Adipocyte (in vitro differentiated cells): Measurements from ENCODE around the gene TOR4A.

Experiments used
- DNase-seq: peaks from one replicate; pipeline ENCODE4 v3.0.0-alpha.2; 2015; ENCODE audit warnings: low read depth
- H3K27me3 ChIP-seq: replicated peaks from 2 replicates; pipeline ENCODE4 v1.7.0; 2013; ENCODE audit warnings: mild to moderate bottlenecking, low read length, moderate library complexity; ENCODE audit not compliant: control insufficient read depth, insufficient read depth
- H3K36me3 ChIP-seq: 2 replicates; pipeline ENCODE4 v1.7.0; 2013; ENCODE audit warnings: low read length, mild to moderate bottlenecking, moderate library complexity; ENCODE audit not compliant: control insufficient read depth, insufficient read depth, severe bottlenecking
- H3K4me1 ChIP-seq: 2 replicates; pipeline ENCODE4 v1.7.0; 2013; ENCODE audit warnings: mild to moderate bottlenecking, low read length, moderate library complexity; ENCODE audit not compliant: control insufficient read depth, insufficient read depth
- H3K4me3 ChIP-seq: 2 replicates; pipeline ENCODE4 v1.7.0; 2013; ENCODE audit warnings: mild to moderate bottlenecking, low read length, moderate library complexity
- H3K9ac ChIP-seq: 2 replicates; pipeline ENCODE4 v1.7.0; 2013; ENCODE audit warnings: mild to moderate bottlenecking, low read length, moderate library complexity
- H3K9me3 ChIP-seq: 2 replicates; pipeline ENCODE4 v1.7.0; 2013; ENCODE audit warnings: mild to moderate bottlenecking, low read length, moderate library complexity; ENCODE audit not compliant: control insufficient read depth

Gene TOR4A

DNA sequence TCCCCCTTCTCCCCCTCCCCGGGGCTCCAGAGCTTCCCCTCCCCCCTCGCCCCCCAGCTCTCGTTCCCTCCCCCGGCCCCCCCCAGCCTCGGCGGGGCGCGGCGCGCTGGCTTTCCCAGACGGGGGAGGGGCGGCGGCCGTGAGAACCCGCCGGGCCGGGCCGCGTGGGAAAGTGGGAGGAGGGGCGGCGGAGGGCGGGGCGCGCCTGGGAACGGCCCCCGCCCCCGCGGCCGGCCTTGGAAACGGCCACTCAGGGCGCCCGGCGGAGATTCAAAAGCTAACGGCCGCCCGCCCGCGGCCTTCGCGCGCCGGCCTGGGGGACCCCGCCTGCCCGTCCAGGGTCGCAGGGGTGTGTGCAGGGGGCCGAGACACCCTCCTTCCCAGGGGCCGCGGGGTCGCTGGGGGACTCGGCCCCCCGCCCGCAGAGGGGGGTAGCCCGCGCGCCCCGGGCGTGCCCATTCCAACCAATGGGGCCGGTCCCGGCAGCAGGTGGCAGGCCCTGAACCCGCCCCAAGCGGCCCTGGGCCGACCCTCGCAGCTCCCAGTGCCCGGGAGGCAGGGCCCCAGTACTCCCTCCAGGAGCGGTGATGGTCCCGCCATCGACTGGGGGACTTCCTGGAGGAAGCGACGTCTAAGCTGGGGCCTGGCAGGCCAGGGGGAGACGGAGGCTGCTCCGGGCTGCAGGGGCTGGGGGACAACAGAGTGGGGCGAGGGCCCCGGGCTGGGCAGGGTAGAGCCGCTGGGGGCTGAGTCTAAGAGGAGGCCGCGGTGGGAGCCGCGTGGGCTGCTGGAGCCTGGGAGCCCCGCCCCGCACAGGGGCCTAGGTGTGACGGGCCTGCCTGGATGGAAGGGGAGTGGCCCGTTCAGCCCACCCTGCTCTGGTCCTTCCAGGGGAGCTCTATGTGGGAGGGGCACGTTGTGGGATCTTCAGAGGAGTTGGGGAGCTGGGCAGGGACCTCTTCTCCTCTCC, 38.8 kb downstream of the TOR4A start:
- no peak overlapping the region for H3K9ac ChIP-seq
- H3K27me3 ChIP-seq: peaks cover 12% of the 10 kb centered on the region
- peaks cover 4% of the 10 kb centered on the region for H3K4me1 ChIP-seq
- peak; percentile 55 for DNase-seq
- no peak overlapping the region for H3K4me3 ChIP-seq
- H3K9me3 ChIP-seq: no peaks in the 10 kb centered on the region
- no peaks in the 10 kb centered on the region for H3K36me3 ChIP-seq

DNA sequence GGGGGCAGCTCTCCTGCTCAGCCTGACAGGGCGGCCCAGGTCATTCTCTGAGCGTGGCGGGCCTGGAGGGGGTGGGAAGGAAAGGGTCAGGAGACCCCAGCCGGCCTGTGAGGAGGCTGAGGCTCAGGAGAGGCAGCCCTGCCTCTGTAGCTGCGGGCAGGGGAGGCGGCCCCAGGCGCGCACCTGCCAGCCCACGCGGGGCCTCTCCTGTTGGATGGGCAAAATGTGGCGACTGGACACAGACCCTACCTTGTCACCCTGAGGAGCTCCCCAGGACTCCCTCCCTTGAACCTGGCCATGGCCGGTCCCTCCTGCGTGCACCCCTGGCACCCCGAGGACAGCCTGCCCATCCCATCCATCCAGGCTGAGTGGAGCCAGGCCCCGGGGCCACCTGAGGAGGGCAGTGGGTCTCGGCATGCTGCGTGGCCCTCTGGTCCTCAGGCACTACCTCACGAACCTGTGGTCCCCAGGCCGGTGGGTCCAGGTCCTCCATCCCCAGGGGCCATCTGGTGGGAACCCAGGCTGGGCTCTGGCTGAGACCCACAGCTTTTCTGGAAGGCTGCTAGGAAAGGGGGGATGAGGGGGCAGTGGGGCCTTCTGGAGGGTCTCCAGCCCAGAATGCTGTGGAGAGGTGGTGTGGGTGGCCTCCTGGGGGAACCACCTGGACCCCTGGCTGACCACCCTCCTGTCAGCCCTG, 39.6 kb downstream of the TOR4A start:
- Histone ChIP-seq H3K27me3 (peaks cover 12% of the 10 kb centered on the region), H3K4me1 (peaks cover 4% of the 10 kb centered on the region), H3K9me3 (no peaks in the 10 kb centered on the region), H3K4me3 (no peak overlapping the region), H3K9ac (no peak overlapping the region), H3K36me3 (no peaks in the 10 kb centered on the region)
- no peak for DNase-seq

DNA sequence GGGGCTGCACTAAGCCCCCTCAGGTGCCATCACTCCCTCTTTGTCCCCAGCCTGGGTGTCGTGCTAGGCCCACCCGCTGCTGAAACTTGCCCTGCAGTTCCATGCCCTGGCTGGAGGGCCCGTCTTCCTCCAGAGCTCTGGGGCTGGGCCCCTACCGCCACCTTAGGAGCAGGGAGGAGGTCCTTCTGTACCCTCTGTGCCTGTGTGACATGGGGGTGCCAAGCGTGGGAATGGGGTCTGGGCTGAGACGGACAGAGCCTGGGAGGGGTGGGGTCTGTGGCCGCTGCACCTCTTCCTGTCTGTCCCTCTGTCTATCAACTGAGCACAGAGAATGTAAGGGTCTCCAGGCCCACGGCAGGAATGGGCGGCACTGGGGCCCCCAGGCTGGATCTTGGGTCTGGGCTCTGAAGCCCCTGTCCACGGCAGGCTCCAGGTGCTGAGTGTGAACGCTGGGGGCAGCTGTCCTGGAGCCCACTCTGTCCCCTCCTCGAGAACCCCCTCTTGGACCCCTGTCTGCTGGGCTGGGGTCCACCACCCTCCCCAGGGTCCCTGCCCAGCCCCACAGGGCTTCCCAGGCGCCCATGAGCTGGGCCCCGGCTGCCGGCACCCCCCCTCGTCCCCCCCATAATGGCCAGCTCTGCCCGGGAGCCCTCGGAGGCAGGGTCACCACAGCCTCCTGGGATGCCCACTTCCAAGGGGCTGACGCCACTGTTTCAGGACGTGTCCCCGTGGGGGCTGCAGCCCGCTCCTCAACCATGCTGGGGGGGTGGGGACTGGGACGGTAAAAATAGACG, 40.4 kb downstream of the TOR4A start:
- Histone ChIP-seq H3K4me3 (no peak overlapping the region), H3K9ac (no peak overlapping the region), H3K27me3 (peaks cover 12% of the 10 kb centered on the region), H3K9me3 (no peaks in the 10 kb centered on the region), H3K36me3 (no peaks in the 10 kb centered on the region), H3K4me1 (peaks cover 4% of the 10 kb centered on the region)
- no peak for DNase-seq

DNA sequence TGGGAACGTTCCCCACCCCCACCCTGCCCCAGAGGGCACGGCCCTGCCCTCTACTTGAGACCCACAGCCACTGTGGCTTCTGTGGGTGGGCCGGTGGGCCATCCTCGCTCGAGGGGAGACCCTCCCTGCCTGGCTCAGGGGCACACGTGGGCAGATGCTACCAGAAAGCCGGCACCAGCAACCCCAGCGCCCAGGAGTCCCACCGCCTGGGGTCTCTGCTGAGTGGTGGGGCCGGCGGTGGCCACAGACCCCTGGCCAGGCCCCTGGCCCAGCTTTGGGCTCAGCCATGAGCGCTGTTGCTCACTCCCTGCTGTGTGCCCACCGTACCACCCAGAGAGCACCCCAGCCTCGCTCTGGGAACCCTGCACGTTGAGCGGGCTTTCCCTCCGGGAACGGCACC, 41.1 kb downstream of the TOR4A start:
- Histone ChIP-seq H3K36me3 (no peaks in the 10 kb centered on the region), H3K9me3 (no peaks in the 10 kb centered on the region), H3K27me3 (peaks cover 12% of the 10 kb centered on the region), H3K4me1 (peaks cover 4% of the 10 kb centered on the region), H3K9ac (peak overlapping the region; percentile 49), H3K4me3 (no peak overlapping the region)
- DNase-seq: no peak

DNA sequence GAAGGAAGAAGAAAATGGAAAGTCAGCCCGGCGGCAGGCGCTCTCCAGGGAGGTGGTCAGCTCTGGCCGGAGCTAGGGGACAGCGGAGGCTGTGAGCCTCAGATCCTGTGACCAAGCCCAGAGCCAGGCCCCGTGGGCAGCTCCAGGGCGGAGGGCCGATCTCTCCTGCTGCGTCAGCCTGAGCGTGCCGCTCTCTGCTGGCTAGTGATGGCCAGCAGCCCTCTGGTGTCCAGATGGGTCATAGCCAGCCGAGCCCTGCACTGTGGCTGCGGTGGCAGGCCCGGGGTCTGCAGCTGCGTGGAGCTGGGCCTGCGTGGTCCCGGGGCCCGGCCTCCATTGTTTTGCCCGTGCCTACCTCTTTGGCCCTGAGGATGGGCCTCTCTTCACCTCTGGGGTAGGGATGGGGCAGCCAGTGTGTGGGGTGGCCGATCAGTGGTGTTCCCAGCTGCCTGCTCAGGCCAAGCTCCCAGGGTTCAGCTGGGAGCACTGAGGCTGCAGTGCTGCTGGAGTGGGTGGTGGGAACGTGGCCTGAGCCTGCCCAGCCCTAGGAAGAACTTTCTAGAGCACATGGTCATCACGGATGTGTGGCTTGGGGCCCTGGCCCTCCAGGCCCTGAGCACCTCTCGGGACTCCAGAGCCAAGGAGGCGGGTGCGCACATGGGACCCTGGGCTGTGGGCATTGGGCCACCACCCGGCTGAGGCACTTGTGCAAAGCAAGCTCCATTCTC, 41.6 kb downstream of the TOR4A start:
- Histone ChIP-seq H3K27me3 (peaks cover 12% of the 10 kb centered on the region), H3K4me1 (peaks cover 4% of the 10 kb centered on the region)
- no peak for DNase-seq

DNA sequence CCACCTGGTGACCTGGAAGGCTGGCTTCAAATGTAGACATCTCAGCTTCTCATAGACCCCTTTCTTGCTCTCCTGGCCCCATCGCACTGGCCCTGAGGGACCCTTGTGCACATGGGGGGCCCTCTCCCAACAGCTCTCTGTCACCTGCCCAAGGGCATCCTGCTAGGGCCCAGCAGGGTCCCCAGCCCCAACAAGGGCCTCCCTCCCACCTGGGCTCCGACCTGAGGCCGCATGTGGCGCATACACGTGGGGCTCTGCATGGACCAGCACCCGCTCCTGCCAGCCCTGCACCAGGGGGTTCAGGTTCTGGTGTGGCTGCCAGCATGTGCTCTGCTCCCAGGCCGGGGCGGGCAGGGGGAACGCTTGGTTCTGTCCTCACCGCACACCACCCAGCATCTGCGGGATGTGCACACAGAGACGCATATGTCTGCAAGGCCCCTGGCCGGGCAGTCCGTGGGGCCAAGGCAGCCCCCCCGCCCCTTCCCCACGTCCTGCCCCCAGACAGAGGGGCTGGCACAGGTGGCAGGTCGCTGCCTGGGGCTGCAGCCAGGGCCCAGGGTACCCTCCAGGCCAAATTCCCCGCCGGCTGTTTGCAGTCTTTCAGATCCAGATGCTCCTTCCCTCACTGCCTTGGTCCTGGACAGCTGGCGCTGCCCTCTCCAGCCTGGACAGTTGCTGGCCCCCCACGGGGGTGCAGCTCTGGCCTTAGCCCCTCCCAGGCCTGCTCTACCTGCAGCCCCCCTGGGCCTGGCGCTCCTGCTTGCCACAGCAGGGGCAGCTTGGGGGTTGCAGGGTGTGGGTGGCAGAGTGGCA, 42.4 kb downstream of the TOR4A start:
- no peak for DNase-seq
- no peak overlapping the region for H3K9ac ChIP-seq
- H3K4me3 ChIP-seq: no peak overlapping the region
- no peaks in the 10 kb centered on the region for H3K36me3 ChIP-seq
- peaks cover 4% of the 10 kb centered on the region for H3K4me1 ChIP-seq
- no peaks in the 10 kb centered on the region for H3K9me3 ChIP-seq
- peaks cover 8% of the 10 kb centered on the region for H3K27me3 ChIP-seq

More for the DNA sequence above, 41.6 kb downstream of the TOR4A start:
- Histone ChIP-seq H3K4me3 (no peak overlapping the region), H3K9me3 (no peaks in the 10 kb centered on the region), H3K9ac (peak overlapping the region; percentile 49), H3K36me3 (no peaks in the 10 kb centered on the region)

DNA sequence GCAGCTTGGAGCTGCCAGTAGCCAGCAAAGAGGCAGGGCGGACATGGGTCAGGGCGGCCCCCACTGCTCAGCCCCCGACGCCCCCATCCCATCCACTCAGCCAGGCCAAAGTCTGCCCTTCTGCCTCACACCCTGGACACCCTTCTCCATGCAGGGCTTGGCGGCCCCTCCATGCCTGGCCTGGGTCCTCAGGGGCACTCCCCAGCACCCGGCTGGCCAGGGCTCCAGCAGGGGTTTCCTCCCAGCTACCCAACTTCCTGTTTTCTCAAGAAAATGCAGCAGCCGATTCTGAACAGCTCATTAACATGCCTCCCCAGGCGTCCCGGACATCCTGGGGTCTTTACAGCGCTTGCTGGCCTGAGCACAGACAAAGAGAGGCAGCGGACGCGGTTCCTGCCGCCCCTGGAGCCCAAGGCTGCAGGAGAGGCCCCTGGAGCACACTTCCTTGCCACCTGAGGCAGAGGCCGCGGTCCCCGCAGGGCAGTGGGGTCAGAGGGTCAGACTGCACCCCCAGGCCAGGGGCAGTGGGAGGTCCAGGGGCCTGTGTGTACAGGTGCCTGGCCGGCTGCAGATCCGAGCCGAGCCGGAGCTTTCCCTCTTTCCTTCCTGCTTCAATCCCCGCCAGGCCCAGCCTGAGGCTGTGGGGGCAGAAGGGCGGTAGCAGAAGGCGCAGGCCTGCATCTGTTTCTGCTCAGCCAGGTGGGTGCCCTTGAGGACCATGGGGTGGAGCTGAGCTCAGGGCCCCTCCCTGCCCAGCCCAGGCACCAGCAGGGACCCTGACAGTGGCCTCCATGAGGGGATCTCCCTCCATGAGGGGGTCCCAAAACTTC, 43.2 kb downstream of the TOR4A start:
- Histone ChIP-seq H3K36me3 (no peaks in the 10 kb centered on the region), H3K4me3 (no peak overlapping the region), H3K4me1 (peaks cover 4% of the 10 kb centered on the region), H3K9ac (no peak overlapping the region), H3K9me3 (no peaks in the 10 kb centered on the region), H3K27me3 (peaks cover 8% of the 10 kb centered on the region)
- DNase-seq: no peak

DNA sequence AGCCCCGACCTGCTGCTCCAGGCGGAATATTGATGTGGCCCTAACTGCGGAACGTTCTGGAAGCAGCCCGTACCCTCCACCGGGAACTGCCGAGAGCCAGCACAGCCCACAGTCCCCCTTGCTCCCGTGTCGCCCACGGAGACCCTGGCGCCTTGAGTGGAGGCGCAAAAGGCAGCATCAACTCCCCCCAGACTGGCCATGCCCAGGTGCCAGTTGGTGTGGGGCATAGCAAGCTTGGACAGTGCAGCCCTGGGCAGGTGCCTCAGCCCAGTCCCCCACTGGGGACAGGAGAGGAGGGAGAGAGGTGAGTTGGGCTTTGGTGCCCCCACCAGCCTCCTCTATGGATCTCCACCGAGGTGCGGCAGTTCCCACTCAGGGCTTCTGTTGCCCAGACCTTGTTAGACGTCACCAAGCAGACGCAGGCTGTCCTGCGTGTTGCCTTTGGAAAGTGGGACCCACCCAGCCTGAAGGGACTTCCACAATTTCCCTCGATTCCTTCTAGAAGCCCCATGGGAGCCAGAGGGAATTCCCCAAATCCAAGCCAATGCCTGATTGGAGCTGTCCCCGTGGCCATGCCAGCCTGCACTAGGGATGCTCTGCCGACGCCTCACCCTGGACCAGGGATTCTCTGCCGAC, 44.3 kb downstream of the TOR4A start:
- Histone ChIP-seq H3K9ac (no peak overlapping the region), H3K27me3 (peaks cover 8% of the 10 kb centered on the region), H3K9me3 (no peaks in the 10 kb centered on the region), H3K4me1 (peaks cover 4% of the 10 kb centered on the region), H3K36me3 (no peaks in the 10 kb centered on the region), H3K4me3 (no peak overlapping the region)
- no peak for DNase-seq

DNA sequence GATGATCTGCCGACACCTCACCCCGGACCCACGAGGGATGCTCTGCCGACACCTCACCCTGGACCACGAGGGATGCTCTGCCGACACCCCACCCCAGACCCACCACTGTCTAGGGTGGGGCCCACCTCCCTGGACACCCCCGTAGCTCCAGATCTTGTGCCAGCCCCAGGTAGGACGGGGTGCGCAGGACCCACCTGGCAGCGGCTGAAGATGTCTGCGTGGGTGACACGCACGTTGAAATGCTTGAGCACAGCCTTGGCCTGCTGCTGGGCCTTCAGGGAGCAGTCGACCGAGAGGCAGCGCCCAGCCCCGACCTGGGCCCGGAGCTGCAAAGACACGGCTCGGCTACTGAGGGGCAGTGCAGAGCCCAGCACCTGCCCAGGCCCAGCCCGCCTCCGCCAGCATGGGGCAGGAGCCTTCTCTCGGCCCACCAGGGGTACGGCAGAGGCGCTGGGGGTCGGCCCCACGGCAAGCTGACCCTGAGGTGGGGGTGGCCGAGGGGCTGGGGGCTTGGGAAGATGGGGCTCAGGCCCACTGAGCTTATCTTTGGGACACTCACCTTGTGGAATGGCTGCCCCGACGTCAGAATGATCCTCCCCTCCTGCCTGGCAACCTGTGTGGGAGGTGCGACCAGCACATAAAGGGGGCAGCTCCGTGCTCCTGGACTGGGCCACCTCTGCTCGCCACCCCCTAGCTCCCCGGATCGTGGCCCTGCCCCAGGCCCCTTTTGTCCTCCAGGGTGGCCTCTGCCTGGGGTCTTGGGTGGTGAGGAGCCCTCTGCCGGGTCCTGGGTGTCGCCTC, 46.2 kb downstream of the TOR4A start:
- DNase-seq: no peak
- no peak overlapping the region for H3K4me3 ChIP-seq

More for the DNA sequence above, 46.2 kb downstream of the TOR4A start:
- no peaks in the 10 kb centered on the region for H3K36me3 ChIP-seq
- peaks cover 3% of the 10 kb centered on the region for H3K4me1 ChIP-seq
- H3K9ac ChIP-seq: no peak overlapping the region
- H3K27me3 ChIP-seq: peaks cover 4% of the 10 kb centered on the region
- H3K9me3 ChIP-seq: no peaks in the 10 kb centered on the region
